ENCODE data around the gene MRPS27.
"Not testable (repeated sequence)": the region's sequence is repeated elsewhere in the genome, so short reads cannot be mapped to it uniquely, and the experiment has no call there.

MRPS27 gene

GRCh38 chr5:72325566-72326305, 5.7 kb upstream of the MRPS27 start:
- no peak for DNase-seq (ENCODE audit: low read depth in 2 of 2, low spot score in 1 of 2)

- DNase-seq (ENCODE audit: low read depth in 2 of 2, low spot score in 1 of 2), result no peak
These were observed 4.3 kb upstream of the MRPS27 start for GRCh38 chr5:72324189-72324825.

- DNase-seq (ENCODE audit: low read depth in 2 of 2, low spot score in 1 of 2), result not testable (repeated sequence)
These were observed 535 bp downstream of the MRPS27 start for GRCh38 chr5:72319435-72319975.

- no peak for DNase-seq (ENCODE audit: low read depth in 2 of 2, low spot score in 1 of 2)
These were observed 5.4 kb downstream of the MRPS27 start for GRCh38 chr5:72314571-72315172.

GRCh38 chr5:72313141-72313540, 6.9 kb downstream of the MRPS27 start:
- no peak for DNase-seq (ENCODE audit: low read depth in 2 of 2, low spot score in 1 of 2)

- DNase-seq (ENCODE audit: low read depth in 2 of 2, low spot score in 1 of 2), result no peak
These were observed 11.2 kb downstream of the MRPS27 start for GRCh38 chr5:72308853-72309191.

GRCh38 chr5:72307968-72308852, 11.8 kb downstream of the MRPS27 start:
- DNase-seq (ENCODE audit: low read depth in 2 of 2, low spot score in 1 of 2), result peak; percentile 81 to 92

- DNase-seq (ENCODE audit: low read depth in 2 of 2, low spot score in 1 of 2), result no peak
These were observed 12.5 kb downstream of the MRPS27 start for GRCh38 chr5:72307573-72307967.

- no peak for DNase-seq (ENCODE audit: low read depth in 2 of 2, low spot score in 1 of 2)
These were observed 14.6 kb downstream of the MRPS27 start for GRCh38 chr5:72305194-72306142.

GRCh38 chr5:72302171-72302570, 17.9 kb downstream of the MRPS27 start:
- DNase-seq (ENCODE audit: low read depth in 2 of 2, low spot score in 1 of 2), result no peak

- no peak for DNase-seq (ENCODE audit: low read depth in 2 of 2, low spot score in 1 of 2)
These were observed 18.5 kb downstream of the MRPS27 start for GRCh38 chr5:72301557-72301956.

- DNase-seq (ENCODE audit: low read depth in 2 of 2, low spot score in 1 of 2), result no peak
These were observed 19.3 kb downstream of the MRPS27 start for GRCh38 chr5:72300590-72301339.

- no peak for DNase-seq (ENCODE audit: low read depth in 2 of 2, low spot score in 1 of 2)
These were observed 21.3 kb downstream of the MRPS27 start for GRCh38 chr5:72298711-72299110.

GRCh38 chr5:72298136-72298535, 21.9 kb downstream of the MRPS27 start:
- DNase-seq (ENCODE audit: low read depth in 2 of 2, low spot score in 1 of 2), result not testable (repeated sequence)

GRCh38 chr5:72296256-72296655, 23.8 kb downstream of the MRPS27 start:
- no peak for DNase-seq (ENCODE audit: low read depth in 2 of 2, low spot score in 1 of 2)

GRCh38 chr5:72295539-72295938, 24.5 kb downstream of the MRPS27 start:
- DNase-seq (ENCODE audit: low read depth in 2 of 2, low spot score in 1 of 2), result no peak

GRCh38 chr5:72294473-72294872, 25.6 kb downstream of the MRPS27 start:
- DNase-seq (ENCODE audit: low read depth in 2 of 2, low spot score in 1 of 2), result no peak

GRCh38 chr5:72293495-72294055, 26.5 kb downstream of the MRPS27 start:
- no peak for DNase-seq (ENCODE audit: low read depth in 2 of 2, low spot score in 1 of 2)

- DNase-seq (ENCODE audit: low read depth in 2 of 2, low spot score in 1 of 2), result no peak
These were observed 27.6 kb downstream of the MRPS27 start for GRCh38 chr5:72292411-72292810.
